Ureter (tissue), 1 donor: Measurements from ENCODE around the gene MPPED1. TPM values are rescaled to one million over a fixed set of nuclear protein-coding genes. Genes with fewer than 3 reads are reported as not detected.

Experiments used
- DNase-seq: peaks from one replicate; pipeline ENCODE4 v3.0.0-alpha.2; 2020; ENCODE audit warnings: low spot score
- total RNA-seq: library from RNA; stranded (reverse); gene quantifications from one replicate; pipeline ENCODE4 v1.2.4, GENCODE V29; 2023
- donor health status: DM: yes; HTN: yes; CAD: no.

Gene MPPED1
- total RNA-seq, 1 donor from 2014 or later: 0.78 TPM

DNA sequence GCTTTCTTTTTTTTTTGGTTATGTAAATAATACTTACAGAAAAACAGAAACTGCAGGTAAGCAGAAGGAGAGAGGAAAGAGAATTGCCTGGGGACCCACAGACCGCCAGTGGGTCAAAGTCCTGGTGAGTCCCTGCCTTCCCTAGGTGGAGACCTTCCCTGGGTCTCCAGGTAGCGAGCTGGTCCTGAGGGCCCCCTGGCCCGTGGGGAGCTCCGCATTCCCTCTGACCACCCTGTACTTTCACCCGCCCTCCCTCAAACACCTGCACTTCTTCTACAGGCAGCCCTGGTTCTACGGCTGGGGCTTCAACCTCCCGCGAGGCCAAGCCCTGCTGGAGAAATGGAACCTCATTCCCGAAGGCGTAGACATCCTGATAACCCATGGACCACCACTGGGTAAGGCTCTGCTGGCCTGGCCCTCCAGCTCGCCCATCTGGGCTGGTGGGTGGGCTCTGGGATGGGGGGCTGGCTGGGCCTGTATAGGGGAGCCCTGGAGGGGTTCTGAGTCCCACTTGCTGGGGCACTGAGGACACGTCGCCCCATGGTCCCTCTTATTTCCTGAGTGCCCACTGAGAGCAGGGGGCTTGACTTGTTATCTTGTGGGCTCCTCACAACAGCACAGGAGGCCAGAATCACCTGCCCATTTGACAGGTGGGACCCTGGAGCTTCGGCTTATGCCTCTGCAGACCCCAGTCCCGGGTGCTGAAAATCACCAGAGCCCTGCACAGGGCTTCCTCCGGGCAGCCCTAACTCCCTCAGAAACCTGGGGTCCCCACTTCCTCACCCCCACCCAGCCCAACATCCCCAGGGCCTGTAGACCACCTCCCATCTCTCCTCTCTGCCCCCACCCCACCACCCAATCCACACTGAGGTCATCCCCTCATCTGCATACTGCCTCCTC lies 86.4 kb downstream of the MPPED1 start:
- no peak for DNase-seq

- DNase-seq: no peak
Measured at GRCh38 chr22:43498856-43499253, 87.0 kb downstream of the MPPED1 start.

- no peak for DNase-seq
Measured at GRCh38 chr22:43500792-43501785, 89.3 kb downstream of the MPPED1 start.

DNA sequence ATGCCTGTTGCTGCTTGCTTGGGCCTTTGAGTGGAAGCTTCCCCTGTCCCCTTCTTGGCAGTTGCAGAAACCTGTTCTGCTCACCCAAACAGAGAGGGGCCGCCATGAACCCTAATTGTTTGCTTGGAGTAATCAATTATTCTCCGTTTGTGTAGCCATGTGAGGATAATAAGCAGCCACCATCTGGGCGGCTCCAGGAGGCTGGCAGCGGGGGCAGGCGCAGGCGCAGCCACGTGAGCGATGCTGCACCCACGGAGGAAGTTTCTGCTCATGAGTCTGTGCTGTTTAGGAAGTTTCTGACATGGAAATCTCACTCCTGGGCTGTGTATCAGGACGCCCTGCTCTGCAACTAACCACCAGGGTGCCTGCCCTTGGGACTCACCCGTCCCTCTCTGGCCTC lies 90.1 kb downstream of the MPPED1 start:
- DNase-seq: no peak

- DNase-seq: no peak
Measured at GRCh38 chr22:43502306-43502874, 90.6 kb downstream of the MPPED1 start.

DNA sequence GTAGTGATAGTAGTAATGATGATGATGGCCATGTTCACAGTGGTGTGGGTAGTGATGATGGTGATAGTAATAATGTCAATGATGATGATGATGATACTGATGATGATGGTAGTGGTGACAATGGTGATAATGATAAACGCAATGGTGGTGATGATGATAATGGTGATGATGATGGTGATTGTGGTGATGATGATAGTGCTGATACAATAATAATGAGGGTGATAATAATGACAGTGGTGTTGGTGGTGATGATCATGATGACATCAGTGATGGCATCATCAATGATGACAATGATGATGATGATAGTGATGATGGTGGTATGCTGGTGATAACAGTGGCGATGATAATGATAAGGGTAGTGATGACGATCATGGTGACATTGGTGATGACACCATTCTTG lies 92.3 kb downstream of the MPPED1 start:
- DNase-seq: no peak

GRCh38 chr22:43504666-43505261 lies 93.0 kb downstream of the MPPED1 start:
- DNase-seq: no peak

DNA sequence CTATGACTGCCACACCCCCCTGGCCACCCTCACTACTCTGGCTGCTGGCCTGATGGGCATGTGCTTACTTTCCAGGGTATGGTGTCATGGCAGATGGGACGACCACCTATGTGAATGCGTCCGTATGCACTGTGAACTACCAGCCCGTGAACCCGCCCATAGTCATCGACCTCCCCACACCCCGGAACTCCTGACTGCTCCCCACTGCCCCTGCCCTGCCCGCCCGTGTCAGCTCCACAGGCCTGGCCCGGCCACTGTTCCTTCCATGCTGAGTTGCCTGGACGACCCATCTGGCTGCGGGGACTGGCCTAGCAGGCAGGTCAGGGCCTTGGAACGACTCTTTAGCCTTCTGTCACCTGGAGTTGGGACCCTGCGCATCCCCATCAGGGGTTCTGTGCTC lies 93.6 kb downstream of the MPPED1 start:
- no peak for DNase-seq

DNA sequence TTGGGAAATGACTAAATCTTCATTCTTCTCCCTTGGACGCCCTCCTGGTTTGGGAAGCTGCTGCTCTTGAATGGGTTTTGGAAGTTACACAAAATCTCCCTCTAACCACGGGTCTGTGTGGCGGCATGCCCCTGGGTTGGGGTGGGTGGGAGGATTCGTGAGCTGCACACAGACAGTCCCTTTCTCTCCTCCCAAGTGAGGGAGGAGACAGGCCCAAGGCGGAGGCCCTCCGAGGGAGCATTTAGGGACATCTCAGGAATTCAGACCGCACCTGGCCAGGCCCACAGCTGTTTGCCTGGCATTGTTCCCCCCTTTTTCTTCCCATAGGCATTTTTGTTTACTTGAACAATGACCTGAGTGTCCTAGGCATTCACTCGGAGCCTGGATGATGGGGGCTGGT lies 94.1 kb downstream of the MPPED1 start:
- no peak for DNase-seq

GRCh38 chr22:43506487-43506886 lies 94.7 kb downstream of the MPPED1 start:
- DNase-seq: no peak

- DNase-seq: no peak
Measured at GRCh38 chr22:43507235-43507634, 95.4 kb downstream of the MPPED1 start.

DNA sequence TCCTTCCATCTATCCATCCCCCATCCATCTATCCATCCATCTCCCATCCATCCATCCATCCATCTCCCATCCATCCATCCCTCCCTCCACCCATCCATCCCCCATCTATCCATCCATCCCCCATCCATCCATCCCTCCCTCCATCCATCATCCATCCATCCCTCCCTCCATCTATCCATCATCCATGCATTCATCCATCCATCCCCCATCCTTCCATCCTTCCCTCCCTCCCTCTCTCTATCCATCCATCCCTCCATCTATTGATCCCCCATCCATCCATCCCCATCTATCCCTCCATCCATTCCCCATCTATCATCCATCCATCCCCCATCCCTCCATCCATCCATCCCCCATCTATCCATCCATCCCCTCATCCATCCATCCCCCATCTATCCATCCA lies 96.7 kb downstream of the MPPED1 start:
- no peak for DNase-seq

DNA sequence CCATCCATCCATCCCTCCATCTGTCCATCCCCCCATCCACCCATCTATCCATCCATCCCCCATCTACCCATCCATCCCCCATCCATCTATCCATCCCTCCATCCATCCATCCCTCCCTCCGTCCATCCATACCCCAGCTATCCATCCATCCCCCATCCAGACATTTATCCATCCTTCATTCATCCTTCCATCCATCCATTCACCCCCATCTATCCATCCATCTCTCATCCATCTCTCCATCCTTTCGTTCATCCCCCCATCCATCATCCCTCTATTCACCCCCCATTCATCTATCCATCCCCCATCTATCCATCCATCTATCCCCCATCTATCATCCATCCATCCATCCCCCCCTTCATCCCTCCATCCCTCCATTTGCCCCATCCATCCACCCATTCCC lies 97.5 kb downstream of the MPPED1 start:
- DNase-seq: no peak

DNA sequence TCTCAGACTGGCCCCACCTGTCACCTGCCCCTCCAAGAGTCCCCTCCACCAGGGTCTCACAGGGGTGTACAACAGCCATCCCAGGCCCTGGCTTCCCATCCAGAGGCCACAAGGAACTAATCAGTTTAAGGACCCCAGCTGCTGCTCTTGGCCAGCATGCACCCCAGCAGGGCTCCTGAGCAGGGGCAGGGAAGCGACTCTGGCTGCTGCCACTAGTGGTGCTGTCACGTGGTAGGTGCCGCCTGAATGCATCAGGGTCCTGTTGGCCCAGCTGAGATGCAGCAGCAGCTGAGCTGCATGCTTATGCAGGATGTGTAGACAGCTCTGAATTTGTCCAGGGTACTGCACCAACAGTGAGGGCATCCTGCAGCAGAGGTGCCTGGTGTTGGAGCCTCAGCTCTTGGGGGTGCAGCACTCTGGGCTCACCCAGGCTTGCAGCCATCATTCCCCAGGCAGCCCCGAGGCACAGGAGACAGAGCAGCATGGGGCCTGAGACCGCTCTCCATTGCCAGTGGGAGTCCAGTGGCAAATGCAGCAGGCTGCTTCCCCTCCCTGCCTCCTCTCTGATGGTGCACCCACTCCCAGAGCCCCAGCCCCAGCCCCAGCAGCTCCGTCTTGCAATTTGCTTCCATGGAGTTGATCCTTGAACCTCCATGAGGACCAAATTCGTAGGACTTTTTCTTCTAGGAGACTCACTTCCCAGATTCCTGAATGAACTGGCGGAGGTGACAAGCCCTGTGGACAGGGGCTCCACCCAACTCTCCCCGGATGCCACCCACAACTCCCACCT lies 98.7 kb downstream of the MPPED1 start:
- no peak for DNase-seq

GRCh38 chr22:43511276-43511910 lies 99.6 kb downstream of the MPPED1 start:
- no peak for DNase-seq

DNA sequence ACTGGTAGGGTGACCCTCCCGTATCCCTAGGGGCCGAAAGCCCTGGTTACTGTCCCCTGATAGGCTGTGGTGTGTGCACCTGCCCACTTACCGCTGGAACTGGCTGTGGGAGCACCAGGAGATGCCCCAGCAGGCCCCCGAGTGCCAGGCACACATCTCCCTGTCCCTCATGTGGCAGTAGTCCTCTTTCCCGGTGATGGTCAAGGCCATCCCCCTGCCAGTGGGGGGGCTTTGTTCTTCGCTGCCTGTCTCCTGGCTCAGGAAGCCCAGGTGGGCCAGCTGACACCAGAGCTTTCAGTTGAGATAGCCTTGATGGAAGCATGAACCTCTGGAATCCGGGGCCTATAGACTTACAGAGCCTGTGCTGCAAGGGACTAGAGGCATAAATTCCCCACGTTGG lies 100.5 kb downstream of the MPPED1 start:
- no peak for DNase-seq

- DNase-seq: no peak
Measured at GRCh38 chr22:43514476-43515157, 102.8 kb downstream of the MPPED1 start.

- DNase-seq: no peak
Measured at GRCh38 chr22:43515411-43515810, 103.6 kb downstream of the MPPED1 start.

DNA sequence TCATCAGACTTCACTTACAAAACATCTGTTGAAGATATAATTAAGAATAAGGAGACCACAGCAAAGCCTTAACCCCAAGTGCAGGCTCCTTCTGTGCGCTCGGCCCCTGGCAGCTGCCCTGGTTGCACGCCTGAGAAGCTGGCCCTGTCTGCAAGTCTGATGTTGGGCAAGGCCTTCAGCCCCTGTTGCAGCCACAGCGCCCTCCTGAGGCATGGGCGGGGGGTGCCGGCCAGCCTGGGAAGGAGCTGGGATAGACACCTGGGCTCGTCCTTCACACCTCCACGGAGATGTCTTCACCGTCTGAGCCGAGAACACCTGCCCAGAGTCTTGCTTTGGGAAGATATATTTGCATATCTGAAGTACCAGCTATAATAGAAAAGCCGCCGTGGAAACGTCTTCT lies 104.1 kb downstream of the MPPED1 start:
- no peak for DNase-seq

- DNase-seq: no peak
Measured at GRCh38 chr22:43516386-43516785, 104.6 kb downstream of the MPPED1 start.
